ENCODE results near the gene NTM.

GRCh38 chr11:132114185-132114584, 743.8 kb downstream of the NTM start:
- TF ChIP-seq KDM5A (IDR thresholded peaks at IDR 0.05; ENCODE audit: low read length) = no peak
- TF ChIP-seq, protein P1, sequence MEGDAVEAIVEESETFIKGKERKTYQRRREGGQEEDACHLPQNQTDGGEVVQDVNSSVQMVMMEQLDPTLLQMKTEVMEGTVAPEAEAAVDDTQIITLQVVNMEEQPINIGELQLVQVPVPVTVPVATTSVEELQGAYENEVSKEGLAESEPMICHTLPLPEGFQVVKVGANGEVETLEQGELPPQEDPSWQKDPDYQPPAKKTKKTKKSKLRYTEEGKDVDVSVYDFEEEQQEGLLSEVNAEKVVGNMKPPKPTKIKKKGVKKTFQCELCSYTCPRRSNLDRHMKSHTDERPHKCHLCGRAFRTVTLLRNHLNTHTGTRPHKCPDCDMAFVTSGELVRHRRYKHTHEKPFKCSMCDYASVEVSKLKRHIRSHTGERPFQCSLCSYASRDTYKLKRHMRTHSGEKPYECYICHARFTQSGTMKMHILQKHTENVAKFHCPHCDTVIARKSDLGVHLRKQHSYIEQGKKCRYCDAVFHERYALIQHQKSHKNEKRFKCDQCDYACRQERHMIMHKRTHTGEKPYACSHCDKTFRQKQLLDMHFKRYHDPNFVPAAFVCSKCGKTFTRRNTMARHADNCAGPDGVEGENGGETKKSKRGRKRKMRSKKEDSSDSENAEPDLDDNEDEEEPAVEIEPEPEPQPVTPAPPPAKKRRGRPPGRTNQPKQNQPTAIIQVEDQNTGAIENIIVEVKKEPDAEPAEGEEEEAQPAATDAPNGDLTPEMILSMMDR (IDR thresholded peaks at IDR 0.05; ENCODE audit: control extremely low read depth in 1 of 3, insufficient read depth in 1 of 3, low read depth in 1 of 3, low read length in 3 of 3) = peak; percentile 77 to 88 (median 85)
